Fibroblast of lung (primary cell): ENCODE results near the gene LILRB2. TPM values are rescaled to one million over a fixed set of nuclear protein-coding genes. Genes with fewer than 3 reads are reported as not detected.

Experiments used
- DNase-seq, 2 donors: peaks; one replicate each; pipeline versions ENCODE4 v3.0.0 to v3.0.0-alpha.2; 2010; ENCODE audit warnings: low read depth in 2 of 2
- H2AFZ ChIP-seq: 2 replicates; pipeline ENCODE4 v1.5.1; 2012; ENCODE audit warnings: low read length, control low read depth, inconsistent platforms
- H3K27ac ChIP-seq: 2 replicates; pipeline ENCODE4 v1.5.1; 2011; ENCODE audit warnings: low read length, control low read depth; ENCODE audit not compliant: insufficient read depth
- H3K27me3 ChIP-seq: 2 replicates; pipeline ENCODE4 v1.5.1; 2011; ENCODE audit warnings: mild to moderate bottlenecking, low read length; ENCODE audit not compliant: control insufficient read depth, insufficient read depth
- H3K36me3 ChIP-seq: 2 replicates; pipeline ENCODE4 v1.5.1; 2011; ENCODE audit warnings: low read length; ENCODE audit not compliant: control insufficient read depth, insufficient read depth
- H3K4me1 ChIP-seq: 2 replicates; pipeline ENCODE4 v1.5.1; 2011; ENCODE audit warnings: low read length; ENCODE audit not compliant: control insufficient read depth, insufficient read depth; ENCODE audit errors: extremely low read depth
- H3K4me2 ChIP-seq: 2 replicates; pipeline ENCODE4 v1.5.1; 2011; ENCODE audit warnings: low read length, control low read depth; ENCODE audit not compliant: insufficient read depth; ENCODE audit errors: extremely low read depth
- H3K4me3 ChIP-seq, 4 experiments: fragments of 200-600 bp in 1 of 4; sonication (generic) in 1 of 4; replicated peaks in 1 of 4; 2 replicates each; pipeline ENCODE4 v1.5.1; 2011 to 2016; ENCODE audit warnings: low read length in 4 of 4, low read depth in 3 of 4, mild to moderate bottlenecking in 3 of 4, control low read depth in 2 of 4, inconsistent platforms in 1 of 4, mixed read lengths in 1 of 4; ENCODE audit not compliant: insufficient read depth in 1 of 4; ENCODE audit errors: control extremely low read depth in 1 of 4
- H3K79me2 ChIP-seq: 2 replicates; pipeline ENCODE4 v1.5.1; 2012; ENCODE audit warnings: mild to moderate bottlenecking, low read length, inconsistent platforms; ENCODE audit not compliant: control insufficient read depth, insufficient read depth
- H3K9ac ChIP-seq: 2 replicates; pipeline ENCODE4 v1.5.1; 2011; ENCODE audit warnings: mild to moderate bottlenecking, low read length, control low read depth; ENCODE audit not compliant: insufficient read depth
- H3K9me3 ChIP-seq: 2 replicates; pipeline ENCODE4 v1.5.1; 2012; ENCODE audit warnings: low read depth, low read length; ENCODE audit not compliant: control insufficient read depth, insufficient read depth
- H4K20me1 ChIP-seq: 2 replicates; pipeline ENCODE4 v1.5.1; 2011; ENCODE audit warnings: low read length; ENCODE audit not compliant: control insufficient read depth, insufficient read depth; ENCODE audit errors: extremely low read depth
- CTCF ChIP-seq, 2 donors: IDR thresholded peaks in 1 of 2; conservative IDR thresholded peaks in 1 of 2; 1 replicate in 1 of 2; 2 replicates in 1 of 2; pipeline ENCODE4 v1.5.1; 2011 to 2012; ENCODE audit warnings: low read length in 2 of 2, control low read depth in 1 of 2, inconsistent platforms in 1 of 2, low read depth in 1 of 2, mild to moderate bottlenecking in 1 of 2
- EZH2 ChIP-seq: IDR thresholded peaks from 2 replicates; pipeline ENCODE4 v1.5.1; 2012; ENCODE audit warnings: low read length, control low read depth, mild to moderate bottlenecking; ENCODE audit errors: missing control alignments
- polyA plus RNA-seq, 2 donors: library from polyadenylated mRNA; depleted of rRNA in 1 of 2; stranded (reverse) in 1 of 2; unstranded in 1 of 2; fragments of >200 nt; gene quantifications; 2 replicates each; pipeline ENCODE4 v1.2.1, GENCODE V29; 2011 to 2012; ENCODE audit warnings: missing spikeins in 1 of 2
- total RNA-seq: library from RNA; depleted of rRNA; stranded (reverse); fragments of >200 nt; gene quantifications from 2 replicates; pipeline ENCODE4 v1.2.1, GENCODE V29; 2014

LILRB2 gene
- total and polyA plus RNA-seq, 2 donors (not counting 1 experiment from before 2014, with no cell fraction given), result not detected

GRCh38 chr19:54248016-54248601 is 32.8 kb downstream of the LILRB2 start:
- H3K9ac ChIP-seq, result no peak overlapping the region
- H3K4me2 ChIP-seq, result no peak overlapping the region
- no peaks in the 10 kb centered on the region for H3K27me3 ChIP-seq
- DNase-seq, result no peak
- TF ChIP-seq CTCF (conservative IDR thresholded peaks at IDR 0.05 in 1 of 2, IDR thresholded peaks at IDR 0.05 in 1 of 2; ENCODE audit: low read depth in 1 of 2, low read length in 2 of 2) (no peak), EZH2 (no peak)
- no peaks in the 10 kb centered on the region for H3K79me2 ChIP-seq
- H4K20me1 ChIP-seq, result no peaks in the 10 kb centered on the region
- no peaks in the 10 kb centered on the region for H3K4me1 ChIP-seq
- no peak overlapping the region for H3K4me3 ChIP-seq
- no peak overlapping the region for H3K27ac ChIP-seq
- no peaks in the 10 kb centered on the region for H3K36me3 ChIP-seq
- no peaks in the 10 kb centered on the region for H3K9me3 ChIP-seq
- H2AFZ ChIP-seq, result no peak overlapping the region

DNA sequence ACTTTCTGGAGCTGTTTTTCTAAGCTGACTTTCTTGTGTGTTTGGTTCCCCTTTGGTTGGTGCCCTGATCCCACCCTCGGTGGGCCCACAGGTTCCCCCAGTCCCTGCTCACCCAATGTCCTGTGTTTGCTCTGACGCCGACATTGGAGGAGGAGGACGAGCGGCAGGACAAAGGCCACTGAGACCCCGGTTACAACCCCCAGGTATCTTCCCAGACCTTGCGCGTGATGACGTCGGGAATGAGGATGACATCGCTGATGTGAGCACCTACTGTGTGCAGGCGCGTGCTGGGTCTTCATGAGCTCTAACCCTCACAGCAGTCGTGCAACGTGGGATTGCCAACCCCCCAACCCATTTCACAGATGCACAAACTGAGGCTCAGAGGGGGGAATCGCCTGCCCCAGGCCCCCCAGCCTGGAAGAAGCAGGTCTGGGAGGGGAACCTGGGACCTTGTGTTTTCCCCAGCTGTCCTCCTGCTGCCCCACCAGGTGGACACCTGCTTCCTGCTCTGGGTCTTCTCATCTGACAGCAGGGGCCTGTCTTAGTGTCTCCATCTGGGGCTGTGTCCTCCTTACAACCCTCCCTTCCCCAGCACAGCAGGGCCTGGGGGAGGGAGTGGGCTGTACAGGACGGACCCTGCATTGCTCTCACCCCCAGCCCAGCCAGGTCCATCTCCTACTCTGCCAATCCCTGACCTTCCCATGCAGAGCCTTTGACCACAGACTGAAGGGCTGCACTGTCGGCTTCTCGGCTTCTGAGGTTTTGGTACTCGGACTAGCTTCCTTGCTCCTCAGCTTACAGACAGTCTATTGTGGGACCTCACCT is 33.6 kb downstream of the LILRB2 start:
- H3K9me3 ChIP-seq, result no peaks in the 10 kb centered on the region
- no peak overlapping the region for H3K4me2 ChIP-seq
- no peaks in the 10 kb centered on the region for H3K79me2 ChIP-seq

More for the DNA sequence above, 33.6 kb downstream of the LILRB2 start:
- no peaks in the 10 kb centered on the region for H3K4me1 ChIP-seq
- no peak overlapping the region for H3K27ac ChIP-seq
- TF ChIP-seq CTCF (conservative IDR thresholded peaks at IDR 0.05 in 1 of 2, IDR thresholded peaks at IDR 0.05 in 1 of 2; ENCODE audit: low read depth in 1 of 2, low read length in 2 of 2) (no peak), EZH2 (no peak)
- no peaks in the 10 kb centered on the region for H4K20me1 ChIP-seq
- H3K36me3 ChIP-seq, result no peaks in the 10 kb centered on the region
- no peak overlapping the region for H2AFZ ChIP-seq
- H3K27me3 ChIP-seq, result no peaks in the 10 kb centered on the region
- H3K9ac ChIP-seq, result no peak overlapping the region
- H3K4me3 ChIP-seq, result no peak overlapping the region
- no peak for DNase-seq
